ENCODE data around the gene TMUB1. TPM values are rescaled to one million over a fixed set of nuclear protein-coding genes. Genes with fewer than 3 reads are reported as not detected.

The TMUB1 gene
- total RNA-seq, 1 experiment from 2014 or later: 37.1 TPM

DNA sequence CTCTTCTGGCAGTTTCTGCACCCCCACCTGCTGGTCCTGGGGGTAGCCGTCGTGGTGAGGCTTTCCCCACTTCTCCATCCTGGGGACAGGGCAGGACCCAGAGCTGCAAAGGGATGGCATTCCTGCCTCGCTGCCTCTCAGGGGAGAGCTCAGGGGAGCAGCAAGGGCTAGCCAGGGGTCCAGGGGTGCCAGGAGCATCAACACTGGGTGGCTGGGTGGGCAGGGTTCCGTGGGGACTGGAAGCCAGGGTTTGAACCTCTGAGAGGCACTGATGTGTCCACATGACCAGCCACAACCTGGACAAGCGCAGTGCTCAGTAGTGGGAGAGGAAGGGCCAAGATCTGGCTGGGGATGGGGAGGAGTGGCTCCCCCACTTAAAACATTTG, 49.4 kb downstream of the TMUB1 start:
- DNase-seq (ENCODE audit: low spot score): no peak

GRCh38 chr7:151032936-151033863, 50.1 kb downstream of the TMUB1 start:
- no peak for DNase-seq (ENCODE audit: low spot score)

Other genes starting within 250 kb of the TMUB1 start
- 0.31 TPM in 1 of 2 replicates, not detected in the other for gene AOC1, start 231.0 kb downstream of the TMUB1 start, total RNA-seq (2014; rRNA removed; shearing (Covaris generic))
- gene KCNH2, start 105.2 kb downstream of the TMUB1 start, total RNA-seq (2014; rRNA removed; shearing (Covaris generic)): 0.58 and 0.84 TPM in 2 replicates
- 0.29 and 0.60 TPM in 2 replicates for gene NOS3, start 92.5 kb downstream of the TMUB1 start, total RNA-seq (2014; rRNA removed; shearing (Covaris generic))
- gene ATG9B, start 59.0 kb downstream of the TMUB1 start, total RNA-seq (2014; rRNA removed; shearing (Covaris generic)): 0.17 TPM in 1 of 2 replicates, not detected in the other
- 25.2 and 26.5 TPM in 2 replicates for gene ABCB8, start 55.0 kb downstream of the TMUB1 start, total RNA-seq (2014; rRNA removed; shearing (Covaris generic))
- gene ASIC3, start 35.0 kb downstream of the TMUB1 start, total RNA-seq (2014; rRNA removed; shearing (Covaris generic)): 0.10 TPM in 1 of 2 replicates, not detected in the other
- gene CDK5, start 25.6 kb downstream of the TMUB1 start, total RNA-seq (2014; rRNA removed; shearing (Covaris generic)): 43.8 and 46.0 TPM in 2 replicates
- 61.6 and 82.9 TPM in 2 replicates for gene SLC4A2, start 23.9 kb downstream of the TMUB1 start, total RNA-seq (2014; rRNA removed; shearing (Covaris generic))
- gene FASTK, start 2.7 kb downstream of the TMUB1 start, total RNA-seq (2014; rRNA removed; shearing (Covaris generic)): 70.0 and 100 TPM in 2 replicates
- gene AGAP3, start 3.0 kb upstream of the TMUB1 start, total RNA-seq (2014; rRNA removed; shearing (Covaris generic)): 26.1 and 36.6 TPM in 2 replicates
- not detected in 2 replicates for gene GBX1, start 84.2 kb upstream of the TMUB1 start, total RNA-seq (2014; rRNA removed; shearing (Covaris generic))
- not detected in 2 replicates for gene ASB10, start 103.8 kb upstream of the TMUB1 start, total RNA-seq (2014; rRNA removed; shearing (Covaris generic))
- gene H2BK1, start 127.0 kb upstream of the TMUB1 start, total RNA-seq (2014; rRNA removed; shearing (Covaris generic)): 0.64 TPM in 1 of 2 replicates, not detected in the other
- 88.1 and 92.4 TPM in 2 replicates for gene ABCF2, start 143.7 kb upstream of the TMUB1 start, total RNA-seq (2014; rRNA removed; shearing (Covaris generic))
- 26.0 and 32.9 TPM in 2 replicates for gene CHPF2, start 149.0 kb upstream of the TMUB1 start, total RNA-seq (2014; rRNA removed; shearing (Covaris generic))
- gene SMARCD3, start 165.2 kb upstream of the TMUB1 start, total RNA-seq (2014; rRNA removed; shearing (Covaris generic)): 35.5 and 35.9 TPM in 2 replicates